Fibroblast of lung (primary cell): ENCODE results near the gene SNRPD3.

ENCODE experiments used
- EZH2 ChIP-seq: IDR thresholded peaks from 2 replicates; pipeline ENCODE4 v1.5.1; 2012; ENCODE audit warnings: low read length, control low read depth, mild to moderate bottlenecking; ENCODE audit errors: missing control alignments
- TF ChIP-seq, protein P1 (sequence below), 2 donors: IDR thresholded peaks in 1 of 2; conservative IDR thresholded peaks in 1 of 2; 1 replicate in 1 of 2; 2 replicates in 1 of 2; pipeline ENCODE4 v1.5.1; 2011 to 2012; ENCODE audit warnings: low read length in 2 of 2, control low read depth in 1 of 2, inconsistent platforms in 1 of 2, low read depth in 1 of 2, mild to moderate bottlenecking in 1 of 2

- TF ChIP-seq, protein P1, sequence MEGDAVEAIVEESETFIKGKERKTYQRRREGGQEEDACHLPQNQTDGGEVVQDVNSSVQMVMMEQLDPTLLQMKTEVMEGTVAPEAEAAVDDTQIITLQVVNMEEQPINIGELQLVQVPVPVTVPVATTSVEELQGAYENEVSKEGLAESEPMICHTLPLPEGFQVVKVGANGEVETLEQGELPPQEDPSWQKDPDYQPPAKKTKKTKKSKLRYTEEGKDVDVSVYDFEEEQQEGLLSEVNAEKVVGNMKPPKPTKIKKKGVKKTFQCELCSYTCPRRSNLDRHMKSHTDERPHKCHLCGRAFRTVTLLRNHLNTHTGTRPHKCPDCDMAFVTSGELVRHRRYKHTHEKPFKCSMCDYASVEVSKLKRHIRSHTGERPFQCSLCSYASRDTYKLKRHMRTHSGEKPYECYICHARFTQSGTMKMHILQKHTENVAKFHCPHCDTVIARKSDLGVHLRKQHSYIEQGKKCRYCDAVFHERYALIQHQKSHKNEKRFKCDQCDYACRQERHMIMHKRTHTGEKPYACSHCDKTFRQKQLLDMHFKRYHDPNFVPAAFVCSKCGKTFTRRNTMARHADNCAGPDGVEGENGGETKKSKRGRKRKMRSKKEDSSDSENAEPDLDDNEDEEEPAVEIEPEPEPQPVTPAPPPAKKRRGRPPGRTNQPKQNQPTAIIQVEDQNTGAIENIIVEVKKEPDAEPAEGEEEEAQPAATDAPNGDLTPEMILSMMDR (conservative IDR thresholded peaks at IDR 0.05 in 1 of 2, IDR thresholded peaks at IDR 0.05 in 1 of 2; ENCODE audit: low read depth in 1 of 2, low read length in 2 of 2), result no peak
- no peak for TF ChIP-seq EZH2
These were observed 35.6 kb downstream of the SNRPD3 start for GRCh38 chr22:24591286-24591830.
